ENCODE data around the gene PTPN2. TPM values are rescaled to one million over a fixed set of nuclear protein-coding genes. Genes with fewer than 3 reads are reported as not detected.
"Not testable (repeated sequence)": the region's sequence is repeated elsewhere in the genome, so short reads cannot be mapped to it uniquely, and the experiment has no call there.

The PTPN2 gene
- total RNA-seq, 1 donor from 2014 or later, result 95.2 TPM

DNA sequence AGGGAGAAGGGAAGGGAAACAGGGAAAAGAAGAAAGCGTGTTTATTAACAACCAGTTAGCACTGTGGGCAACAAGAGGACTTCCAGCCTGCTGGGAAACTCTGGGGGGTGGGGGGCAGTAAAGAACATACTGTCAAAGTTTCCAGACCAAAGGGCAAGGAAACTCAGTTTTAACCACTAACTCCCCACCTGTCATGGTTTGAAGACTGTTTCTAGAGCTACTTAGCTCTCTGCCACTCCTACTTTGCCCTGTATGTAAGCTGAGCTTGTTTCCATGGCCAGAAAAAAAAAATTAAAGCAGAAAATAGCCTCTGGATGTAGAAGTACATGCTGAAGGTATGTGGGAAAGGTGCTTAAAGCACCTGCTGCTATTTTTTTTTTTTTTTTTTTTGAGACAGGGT is 11.0 kb upstream of the PTPN2 start:
- intact Hi-C loops (cut with micrococcal nuclease), result no loop called here

DNA sequence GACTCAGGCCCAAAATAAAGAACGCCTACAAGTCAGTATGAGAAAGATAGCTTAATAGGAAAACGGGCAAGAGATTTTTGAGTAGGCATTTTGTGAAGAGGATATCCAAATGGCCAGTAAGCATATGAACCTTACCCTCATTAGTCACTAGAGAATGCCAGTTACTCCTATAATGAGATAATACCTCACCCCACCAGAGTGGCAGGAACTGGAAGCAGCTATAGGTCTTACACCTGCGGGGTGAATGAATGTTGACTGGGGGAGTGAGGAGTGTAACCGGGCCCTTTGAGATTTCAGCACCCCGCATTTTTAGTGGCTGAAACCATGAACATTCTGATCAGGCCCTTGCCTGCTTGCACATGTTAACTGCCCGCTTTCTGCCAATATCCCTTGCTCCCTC is 7.5 kb upstream of the PTPN2 start:
- intact Hi-C loops (cut with micrococcal nuclease), result no loop called here

DNA sequence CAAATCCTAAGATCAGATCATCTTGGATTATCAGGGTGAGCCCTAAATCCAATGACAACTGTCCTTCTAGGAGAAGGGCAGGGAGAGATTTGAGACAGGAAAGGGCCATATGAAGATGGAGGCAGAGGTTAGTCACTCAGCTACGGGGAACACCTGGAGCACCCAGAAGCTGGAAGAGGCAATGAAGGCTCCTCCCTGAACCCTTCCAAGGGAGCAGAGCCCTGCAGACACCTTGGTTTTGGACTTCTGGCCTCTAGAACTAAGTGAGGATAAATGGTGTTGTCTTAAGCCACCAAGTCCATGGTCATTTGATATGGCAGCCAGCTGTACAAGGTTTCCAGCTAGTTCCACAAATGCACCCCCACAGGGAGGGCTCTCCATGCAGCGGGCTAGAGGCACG is 6.9 kb upstream of the PTPN2 start:
- intact Hi-C loops (cut with micrococcal nuclease), result no loop called here

DNA sequence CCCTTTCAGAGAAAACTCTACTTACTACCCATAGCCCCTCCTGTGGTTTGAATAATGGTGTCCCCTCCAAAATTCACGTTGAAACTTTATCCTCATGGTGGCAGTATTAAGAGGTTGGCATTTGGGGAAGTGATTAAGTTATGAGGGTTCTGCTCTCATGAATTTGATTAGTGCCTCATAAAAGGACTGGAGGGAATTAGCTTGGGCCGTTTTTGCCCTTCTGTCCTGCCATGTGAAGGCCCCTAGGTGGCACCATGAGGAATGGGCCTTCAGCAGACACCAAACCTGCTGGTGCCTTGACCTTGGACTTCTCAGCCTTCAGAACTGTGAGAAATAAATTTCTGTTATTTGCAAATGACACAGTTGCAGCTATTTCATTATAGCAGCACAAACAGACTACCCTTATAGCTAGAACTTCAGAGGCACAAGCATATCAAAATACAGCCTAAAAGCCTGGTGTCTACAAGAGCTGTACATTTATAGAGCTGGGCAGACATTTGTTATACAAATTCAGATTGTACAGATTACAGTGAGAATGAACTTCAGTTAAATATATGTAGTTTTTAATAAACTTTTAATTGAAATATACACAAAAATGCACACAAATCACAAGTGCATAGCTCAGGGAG is 2.6 kb upstream of the PTPN2 start:
- intact Hi-C loops (cut with micrococcal nuclease), result no loop called here

DNA sequence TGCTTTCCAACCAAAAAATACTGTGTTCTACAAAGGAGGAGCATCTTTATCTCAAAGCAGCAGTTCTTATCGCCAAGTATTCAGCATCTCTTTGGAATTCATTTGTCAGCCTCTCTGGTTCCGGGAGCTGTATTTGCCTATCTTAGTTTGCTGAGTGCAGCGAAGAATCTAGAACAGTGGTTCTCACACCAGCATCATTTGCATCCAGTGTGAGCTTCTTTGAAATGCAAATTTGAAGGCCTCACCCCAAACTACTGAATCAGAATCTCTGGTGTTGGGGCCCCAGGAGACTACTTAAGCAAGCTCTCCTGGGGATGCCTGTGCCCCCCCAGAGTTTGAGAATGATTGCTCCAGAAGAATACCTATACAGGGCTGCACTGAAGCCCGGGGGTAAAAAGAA is 1.5 kb upstream of the PTPN2 start:
- intact Hi-C loops (cut with micrococcal nuclease), result loop anchor here (2.0 kb wide), 2 partner anchors 141 to 159 kb away; no protein-coding TSS in a partner anchor

DNA sequence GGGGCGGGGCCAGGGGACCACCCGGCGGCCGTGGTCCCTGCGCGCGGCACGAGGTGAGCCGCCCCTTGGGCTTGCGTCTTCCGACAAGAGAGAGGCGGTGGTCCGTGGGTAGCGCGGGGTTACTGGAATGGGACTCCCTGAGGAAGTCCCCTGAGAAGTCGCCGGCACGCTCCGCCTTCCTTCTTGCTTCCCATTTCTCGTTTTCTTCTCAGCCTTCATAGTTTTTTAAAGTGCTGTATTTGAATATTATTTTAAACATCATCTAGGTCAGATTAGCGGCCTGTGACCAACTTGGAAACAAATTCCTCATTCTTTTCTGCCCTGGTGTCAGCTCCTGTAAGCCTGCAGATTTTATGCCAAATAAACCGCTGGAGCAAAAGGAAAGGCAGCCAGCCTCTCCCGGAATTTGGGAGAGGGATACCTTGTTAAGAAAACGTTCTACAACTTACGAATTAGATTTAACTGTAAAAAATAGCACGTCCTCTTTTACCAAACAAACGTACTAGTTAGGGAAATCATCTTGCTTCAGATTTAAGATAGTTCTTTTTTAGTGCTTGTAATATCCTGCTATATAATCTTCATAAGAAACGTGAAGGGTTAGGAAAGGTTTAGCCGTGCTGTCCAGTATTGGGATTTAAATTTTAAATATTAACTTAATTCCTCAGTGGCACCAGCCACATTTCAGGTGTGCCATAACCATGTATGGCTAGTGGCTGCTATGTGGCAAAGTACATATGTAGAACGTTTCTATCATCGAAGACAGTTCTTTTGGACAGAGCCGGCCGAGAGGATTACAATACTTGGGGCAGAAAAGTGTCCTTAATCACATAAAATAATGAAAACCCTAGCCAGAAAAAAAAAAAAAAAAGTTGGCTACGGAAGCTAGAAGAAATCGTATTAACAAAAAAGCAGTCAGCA is 628 bp upstream of the PTPN2 start:
- intact Hi-C loops (cut with micrococcal nuclease), result loop anchor here (1.0 to 2.0 kb wide), 4 partner anchors 9 to 158 kb away; no protein-coding TSS in a partner anchor

DNA sequence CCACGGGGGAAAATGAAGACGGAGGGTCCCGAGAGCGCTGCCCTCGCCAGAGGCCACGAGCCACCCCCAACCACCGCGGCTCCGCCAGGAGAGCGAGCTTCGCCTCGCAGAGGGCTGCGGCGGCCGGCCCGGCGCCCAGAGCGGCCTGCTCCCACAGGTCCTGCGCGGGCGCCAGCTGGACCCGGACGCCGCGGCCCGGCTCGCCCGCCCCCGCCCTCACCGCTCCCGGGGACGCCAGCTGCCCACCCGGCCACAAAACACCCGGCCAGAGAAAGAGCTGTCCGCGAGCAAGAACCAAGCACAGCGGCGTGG is 709 bp downstream of the PTPN2 start:
- intact Hi-C loops (cut with micrococcal nuclease), result loop anchor here (1.0 to 2.0 kb wide), 10 partner anchors 21 to 1033 kb away; partner anchors contain the start of genes AFG3L2, CEP192, CEP76 and CHMP1B

DNA sequence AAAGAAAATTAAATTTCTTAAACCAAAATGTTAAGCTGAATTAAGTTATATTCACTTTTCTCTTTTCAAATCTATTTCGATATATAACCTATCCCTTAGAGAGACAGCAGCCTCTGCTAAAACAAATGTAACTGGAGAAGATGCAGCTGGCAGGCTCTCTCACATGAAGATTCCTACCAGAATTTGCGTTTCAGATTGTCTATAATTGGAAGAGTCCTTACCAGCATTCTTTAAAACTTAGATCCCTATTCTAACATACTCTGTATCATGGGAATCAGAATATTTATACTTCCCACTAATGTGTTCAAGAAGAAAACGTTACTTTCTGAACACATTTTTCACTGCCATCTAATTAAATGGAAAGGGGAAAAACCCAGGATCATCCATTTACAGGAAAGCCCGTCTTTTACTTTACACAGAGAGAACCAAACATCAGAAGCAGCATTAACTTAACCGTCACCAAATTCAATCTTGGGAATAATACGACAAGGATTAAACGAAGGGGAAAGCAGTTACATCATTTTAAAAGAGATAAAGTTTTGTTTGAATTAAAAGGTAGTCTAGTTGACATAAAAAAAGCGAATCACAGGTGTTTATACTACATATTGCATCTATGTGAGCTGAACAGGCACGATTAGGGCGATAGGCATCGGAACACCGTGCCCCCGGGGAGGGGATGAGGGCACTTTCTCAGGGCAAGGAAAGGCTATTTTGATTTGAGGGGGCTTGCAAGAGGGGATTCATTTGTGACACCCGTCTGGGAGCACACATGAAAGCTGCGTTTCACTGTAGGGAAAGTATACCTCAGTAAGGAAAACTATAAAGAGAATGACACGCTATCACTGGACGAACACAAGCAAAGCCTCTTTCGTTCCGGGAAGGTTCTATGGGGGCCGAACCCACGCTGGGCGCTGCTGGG is 1.3 kb downstream of the PTPN2 start:
- intact Hi-C loops (cut with micrococcal nuclease), result loop anchor here (1.0 to 2.0 kb wide), 10 partner anchors 20 to 1032 kb away; partner anchors contain the start of genes AFG3L2, CEP192, CEP76 and CHMP1B

DNA sequence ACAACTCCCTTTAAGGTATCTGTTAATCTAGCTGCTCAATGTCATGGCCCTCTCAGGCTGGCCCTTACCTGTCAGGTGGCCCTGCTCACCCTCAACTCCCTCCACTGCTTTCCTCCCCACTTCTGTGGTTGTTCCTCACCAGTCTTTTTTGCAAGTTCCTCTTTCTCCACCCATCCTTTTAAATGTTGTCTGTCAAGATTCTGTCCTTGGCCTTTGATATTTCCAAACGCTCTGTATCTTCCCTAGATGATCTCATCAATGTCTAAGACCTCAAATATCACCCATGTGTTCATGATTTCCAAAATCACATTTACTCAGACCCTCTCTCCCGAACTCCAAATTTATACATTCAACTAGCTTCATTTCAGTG is 3.5 kb downstream of the PTPN2 start:
- intact Hi-C loops (cut with micrococcal nuclease), result no loop called here

DNA sequence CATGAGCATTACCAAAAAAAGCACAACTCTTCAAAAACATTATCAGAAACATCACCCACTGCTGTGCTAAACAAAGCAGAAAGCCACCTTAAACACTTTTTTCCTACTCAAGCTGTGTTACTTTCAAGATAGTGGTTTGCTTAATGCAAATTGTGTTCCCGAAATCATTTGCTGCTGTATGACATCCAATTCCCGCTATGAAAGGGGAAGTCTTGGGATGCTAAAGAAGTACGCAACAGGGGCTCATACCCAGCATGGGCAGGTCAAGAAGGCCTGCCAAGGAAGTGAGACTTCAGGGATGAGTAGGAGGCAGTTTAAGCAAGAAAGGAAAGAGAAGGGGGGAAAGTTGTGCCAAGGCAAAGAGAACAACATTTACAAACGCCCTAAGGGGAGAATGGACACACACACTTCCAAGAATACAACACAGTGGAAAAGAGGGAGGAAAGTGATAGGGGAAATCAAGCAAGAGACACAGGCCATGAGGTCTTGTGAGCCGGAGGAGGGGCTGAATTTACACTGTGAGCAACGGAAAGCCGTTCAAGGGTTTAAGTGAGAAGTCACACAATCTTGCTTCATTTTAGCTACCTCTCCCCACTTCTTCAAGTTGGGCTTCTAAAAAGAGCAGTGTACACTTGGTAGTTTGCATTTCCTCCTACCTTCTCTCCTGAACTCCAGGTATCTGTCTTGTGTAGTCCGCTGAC is 4.0 kb downstream of the PTPN2 start:
- intact Hi-C loops (cut with micrococcal nuclease), result no loop called here

DNA sequence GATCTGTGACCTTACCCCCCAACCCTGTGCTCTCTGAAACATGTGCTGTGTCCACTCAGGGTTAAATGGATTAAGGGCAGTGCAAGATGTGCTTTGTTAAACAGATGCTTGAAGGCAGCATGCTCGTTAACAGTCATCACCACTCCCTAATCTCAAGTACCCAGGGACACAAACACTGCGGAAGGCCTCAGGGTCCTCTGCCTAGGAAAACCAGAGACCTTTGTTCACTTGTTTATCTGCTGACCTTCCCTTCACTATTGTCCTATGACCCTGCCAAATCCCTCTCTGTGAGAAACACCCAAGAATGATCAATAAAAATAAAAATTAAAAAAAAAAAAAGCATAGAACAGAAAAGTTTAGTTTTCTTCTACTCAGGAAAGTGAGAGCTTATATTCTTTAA is 9.0 kb downstream of the PTPN2 start:
- intact Hi-C loops (cut with micrococcal nuclease), result not testable (repeated sequence)

DNA sequence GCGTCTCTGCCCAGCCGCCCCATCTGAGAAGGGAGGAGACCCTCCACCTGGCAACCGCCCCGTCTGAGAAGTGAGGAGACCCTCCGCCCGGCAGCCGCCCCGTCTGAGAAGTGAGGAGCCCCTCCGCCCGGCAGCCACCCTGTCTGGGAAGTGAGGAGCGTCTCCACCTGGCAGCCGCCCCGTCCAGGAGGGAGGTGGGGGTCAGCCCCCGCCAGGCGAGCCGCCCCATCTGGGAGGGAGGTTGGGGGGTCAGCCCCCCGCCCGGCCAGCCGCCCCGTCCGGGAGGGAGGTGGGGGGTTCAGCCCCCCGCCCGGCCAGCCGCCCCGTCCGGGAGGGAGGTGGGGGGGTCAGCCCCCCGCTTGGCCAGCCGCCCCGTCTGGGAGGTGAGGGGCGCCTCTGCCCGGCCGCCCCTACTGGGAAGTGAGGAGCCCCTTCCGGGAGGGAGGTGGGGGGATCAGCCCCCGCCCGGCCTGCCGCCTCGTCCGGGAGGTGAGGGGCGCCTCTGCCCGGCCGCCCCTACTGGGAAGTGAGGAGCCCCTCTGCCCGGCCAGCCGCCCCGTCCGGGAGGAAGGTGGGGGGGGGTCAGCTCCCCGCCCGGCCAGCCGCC is 10.0 kb downstream of the PTPN2 start:
- intact Hi-C loops (cut with micrococcal nuclease), result not testable (repeated sequence)

DNA sequence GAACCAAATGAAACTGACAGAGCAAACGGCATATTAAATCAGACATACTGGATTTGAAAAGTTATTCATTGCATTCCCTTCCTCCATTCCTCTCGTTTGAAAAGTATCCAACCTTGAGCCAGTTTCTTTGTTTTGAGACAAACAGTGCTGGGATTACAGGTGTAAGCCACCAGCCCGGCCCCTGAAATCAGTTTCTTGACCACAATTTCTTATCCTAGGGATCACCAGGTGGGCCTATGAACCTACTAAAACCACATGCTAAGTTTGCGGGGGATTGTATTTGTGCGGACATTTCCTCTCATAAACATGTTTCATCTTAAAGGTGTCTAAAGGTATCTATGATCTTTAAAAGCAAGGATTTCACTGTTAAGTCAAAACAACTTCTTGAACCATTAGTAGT is 11.6 kb downstream of the PTPN2 start:
- intact Hi-C loops (cut with micrococcal nuclease), result no loop called here

DNA sequence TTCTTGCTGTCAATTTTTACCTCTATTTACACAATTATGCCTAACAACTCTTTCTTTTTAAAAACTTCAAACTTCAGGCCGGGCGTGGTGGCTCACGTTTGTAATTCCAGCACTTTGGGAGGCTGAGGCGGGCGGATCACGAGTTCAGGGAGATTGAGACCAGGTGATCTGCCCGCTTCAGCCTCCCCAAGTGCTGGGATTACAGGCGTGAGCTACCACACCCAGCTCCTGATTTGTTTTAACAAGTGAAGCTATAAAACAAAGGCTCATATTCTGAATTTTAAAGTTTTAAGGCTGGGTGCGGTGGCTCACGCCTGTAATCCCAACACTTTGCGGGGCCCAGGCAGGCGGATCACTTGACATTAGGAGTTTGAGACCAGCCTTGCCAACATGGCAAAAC is 15.5 kb downstream of the PTPN2 start:
- intact Hi-C loops (cut with micrococcal nuclease), result no loop called here

DNA sequence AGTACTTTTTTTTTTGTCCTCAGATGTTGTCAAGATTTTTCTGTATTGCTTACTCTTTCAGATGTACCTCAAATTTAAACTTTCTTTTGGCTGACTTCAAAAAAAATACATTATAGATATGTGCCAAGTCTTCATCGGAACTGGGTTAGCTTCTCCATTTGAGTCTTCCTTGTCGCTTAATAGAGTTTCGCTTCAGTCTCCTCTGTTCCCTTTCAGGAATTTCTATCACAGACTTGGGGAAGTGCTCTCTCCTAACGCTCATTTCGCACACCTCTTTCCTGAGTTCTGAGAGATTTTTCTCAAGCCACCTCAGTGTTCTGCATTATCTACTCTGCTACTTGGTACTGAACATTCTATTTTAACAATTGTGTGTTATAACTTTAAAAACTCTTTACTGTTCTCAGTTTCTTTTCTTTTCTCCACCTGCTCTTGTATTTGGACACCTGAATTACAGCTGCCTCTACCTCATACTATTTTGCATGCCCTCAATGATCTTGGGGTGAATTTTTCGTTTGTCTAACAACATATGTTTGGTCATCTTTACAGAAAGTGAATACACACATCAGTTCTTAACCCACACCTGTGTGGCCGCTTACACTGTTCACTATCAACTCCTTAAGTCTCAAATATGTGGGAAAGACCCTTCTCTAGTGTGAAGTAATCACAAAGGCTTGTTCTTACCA is 16.5 kb downstream of the PTPN2 start:
- intact Hi-C loops (cut with micrococcal nuclease), result no loop called here

DNA sequence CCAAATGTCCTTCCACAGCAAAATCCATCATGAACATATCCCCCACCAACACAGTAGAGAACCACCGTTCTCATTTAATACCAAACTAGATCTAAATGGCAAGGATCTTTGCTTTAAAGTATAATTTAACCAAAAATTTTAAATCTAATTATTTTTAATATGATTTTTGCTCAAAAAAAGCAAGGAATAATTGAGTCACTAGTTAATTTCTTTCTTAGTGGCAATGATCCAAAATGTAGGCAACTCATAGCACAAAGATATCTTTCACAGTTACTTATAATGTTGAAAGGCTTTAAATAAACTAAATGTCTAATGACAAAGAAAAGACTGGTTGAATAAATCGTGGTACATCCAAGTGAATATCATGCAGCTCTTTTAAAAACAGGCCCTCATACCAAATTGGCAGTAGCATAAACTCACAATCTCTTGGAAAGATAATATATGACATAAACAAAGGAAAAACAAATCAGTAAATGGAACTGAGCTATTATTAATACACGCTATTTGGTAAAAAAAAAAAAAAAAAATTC is 20.3 kb downstream of the PTPN2 start:
- intact Hi-C loops (cut with micrococcal nuclease), result loop anchor here (2.0 kb wide), 1 partner anchor 19 kb away; no protein-coding TSS in a partner anchor

DNA sequence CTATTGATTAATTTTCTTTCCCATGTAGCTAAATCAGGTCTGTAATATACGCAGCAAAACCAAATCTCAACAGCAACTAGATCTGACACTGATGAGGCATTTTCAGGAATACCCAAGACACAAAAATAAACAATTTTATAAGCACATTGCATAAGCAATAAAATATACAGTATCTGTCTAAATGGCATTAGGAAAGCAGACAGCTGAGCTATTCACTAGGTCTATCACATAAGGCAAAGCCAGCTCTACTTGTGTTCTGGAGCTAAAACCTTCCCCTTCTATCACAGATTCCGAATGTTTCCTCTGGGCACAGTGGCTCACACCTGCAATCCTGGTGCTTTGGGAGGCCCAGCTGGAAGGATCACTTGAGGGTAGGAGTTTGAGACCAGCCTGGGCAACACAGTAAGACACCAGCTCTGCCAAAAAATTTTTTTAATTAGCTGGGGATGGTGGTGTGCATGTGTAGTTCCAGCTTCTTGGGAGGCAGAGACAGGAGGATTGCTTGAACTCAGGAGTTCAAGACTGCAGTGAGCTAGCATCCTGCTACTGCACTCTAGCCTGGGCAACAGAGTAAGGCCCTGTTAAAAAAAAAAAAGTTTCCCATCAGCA is 21.1 kb downstream of the PTPN2 start:
- intact Hi-C loops (cut with micrococcal nuclease), result loop anchor here (2.0 kb wide), 1 partner anchor 20 kb away; no protein-coding TSS in a partner anchor

DNA sequence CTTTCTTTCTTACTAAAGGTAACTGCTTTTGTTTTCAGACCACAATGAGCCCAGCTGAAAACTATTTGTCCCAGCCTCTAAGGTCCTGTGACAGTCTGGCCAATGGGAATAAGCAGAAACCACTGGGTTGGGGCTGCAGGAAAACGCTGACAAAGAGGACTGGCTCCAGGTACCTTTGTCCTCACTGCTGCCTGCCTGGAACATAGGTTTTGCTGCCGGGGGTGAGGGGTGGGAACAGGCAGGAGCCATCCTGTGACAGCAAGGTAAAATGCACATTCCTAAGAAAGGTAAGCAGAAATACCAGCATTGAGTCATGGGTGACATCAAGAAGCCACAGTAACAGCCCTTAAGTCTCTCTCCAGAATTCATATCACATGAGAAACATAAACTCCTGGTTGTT is 21.6 kb downstream of the PTPN2 start:
- intact Hi-C loops (cut with micrococcal nuclease), result loop anchor here (2.0 kb wide), 1 partner anchor 20 kb away; no protein-coding TSS in a partner anchor

DNA sequence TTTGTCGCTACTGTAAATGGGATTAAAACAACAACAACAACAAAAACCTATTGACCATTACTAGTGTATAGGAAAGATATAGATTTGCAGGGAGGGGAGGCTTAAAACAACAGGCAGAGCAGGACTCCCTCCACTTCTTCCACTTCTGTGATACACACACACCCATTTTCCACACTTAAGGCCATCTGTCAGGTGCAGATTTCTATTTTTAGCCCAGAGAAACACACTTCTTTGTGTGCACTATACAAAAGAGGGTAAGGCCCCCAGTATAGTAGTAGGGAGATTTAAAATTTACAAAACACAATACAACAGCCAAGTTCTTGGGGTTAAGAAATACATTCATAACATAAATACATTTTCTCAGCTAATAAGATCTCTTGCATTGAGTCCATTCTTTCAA is 22.4 kb downstream of the PTPN2 start:
- intact Hi-C loops (cut with micrococcal nuclease), result loop anchor here (2.0 kb wide), 1 partner anchor 21 kb away; no protein-coding TSS in a partner anchor

All from T-helper 1 cell treated with Interleukin-12 subunit alpha and Interleukin-12 subunit beta and Interleukin-4 antibody, amounts not matched to agents 30 ng/mL and 1 ng/mL, for 36 hours (primary cell).